ENCODE measurements around the gene USP12.

USP12 gene

DNA sequence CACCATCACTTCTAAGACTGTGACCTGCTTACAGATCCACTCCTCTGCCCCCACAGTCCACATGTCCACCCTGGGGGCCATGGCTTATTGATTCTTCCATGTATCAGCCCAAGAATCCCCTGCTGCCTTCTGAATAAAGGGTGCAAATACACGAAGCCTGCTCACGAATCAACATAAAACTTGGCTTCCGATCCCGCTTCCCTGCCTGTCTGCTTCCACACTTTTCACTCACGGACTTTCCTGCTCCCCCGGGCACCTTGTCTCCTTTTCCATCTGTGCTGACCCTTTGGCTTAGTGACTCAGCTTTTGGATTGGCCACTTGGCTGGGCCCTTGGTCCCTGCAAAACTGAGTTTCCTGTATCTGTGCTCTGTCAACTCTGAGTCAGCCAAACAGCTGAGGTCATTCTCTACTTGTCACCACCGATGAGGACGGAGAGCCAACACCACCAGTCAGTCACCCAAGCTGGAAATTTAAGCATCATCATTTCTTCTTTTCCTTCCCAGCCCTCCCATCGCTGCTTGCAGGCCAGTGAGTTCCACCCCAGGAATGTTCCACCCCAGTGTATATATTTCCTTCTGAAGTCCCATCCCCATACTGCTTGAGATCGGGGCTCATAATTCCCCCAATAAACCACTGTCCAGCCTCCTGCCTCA, 11.4 kb upstream of the USP12 start:
- peak; percentile 80 for DNase-seq

DNA sequence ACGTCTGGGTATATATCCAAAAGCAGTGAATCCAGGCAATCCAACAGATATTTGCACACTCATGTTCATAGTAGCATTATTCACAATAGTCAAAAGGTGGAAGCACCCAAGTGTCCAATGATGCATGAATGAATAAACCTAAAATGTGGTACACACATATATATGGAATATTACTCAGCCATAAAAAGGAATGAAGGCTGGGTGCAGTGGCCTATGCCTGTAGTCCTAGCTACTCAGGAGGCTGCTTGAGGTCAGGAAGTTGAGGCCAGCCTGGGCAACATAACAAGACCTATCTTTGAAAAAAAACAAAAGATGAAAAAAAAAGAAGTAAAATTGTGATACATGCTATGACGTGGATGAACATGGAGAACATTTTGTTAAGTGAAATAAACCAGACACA, 10.4 kb upstream of the USP12 start:
- no peak for DNase-seq

DNA sequence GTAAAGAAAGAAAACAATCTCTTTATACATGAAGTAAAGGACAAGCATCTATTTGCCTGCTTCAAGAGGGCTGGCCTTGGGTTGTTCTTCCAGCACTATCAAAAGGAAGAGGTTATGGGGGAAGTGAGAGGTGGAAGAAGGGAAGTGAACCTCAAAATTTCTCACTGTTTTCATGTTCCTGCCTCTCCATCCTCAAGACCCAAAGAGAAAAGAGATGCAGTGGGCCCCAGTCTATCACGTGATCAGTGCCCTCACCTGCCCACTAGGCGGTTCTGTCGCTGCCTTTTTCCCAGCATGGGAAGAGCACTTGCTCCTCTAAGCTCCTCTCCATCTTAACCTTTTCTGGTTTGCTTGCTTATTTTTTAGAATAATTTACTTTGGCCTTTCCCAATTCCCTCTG, 6.2 kb upstream of the USP12 start:
- DNase-seq, result no peak

DNA sequence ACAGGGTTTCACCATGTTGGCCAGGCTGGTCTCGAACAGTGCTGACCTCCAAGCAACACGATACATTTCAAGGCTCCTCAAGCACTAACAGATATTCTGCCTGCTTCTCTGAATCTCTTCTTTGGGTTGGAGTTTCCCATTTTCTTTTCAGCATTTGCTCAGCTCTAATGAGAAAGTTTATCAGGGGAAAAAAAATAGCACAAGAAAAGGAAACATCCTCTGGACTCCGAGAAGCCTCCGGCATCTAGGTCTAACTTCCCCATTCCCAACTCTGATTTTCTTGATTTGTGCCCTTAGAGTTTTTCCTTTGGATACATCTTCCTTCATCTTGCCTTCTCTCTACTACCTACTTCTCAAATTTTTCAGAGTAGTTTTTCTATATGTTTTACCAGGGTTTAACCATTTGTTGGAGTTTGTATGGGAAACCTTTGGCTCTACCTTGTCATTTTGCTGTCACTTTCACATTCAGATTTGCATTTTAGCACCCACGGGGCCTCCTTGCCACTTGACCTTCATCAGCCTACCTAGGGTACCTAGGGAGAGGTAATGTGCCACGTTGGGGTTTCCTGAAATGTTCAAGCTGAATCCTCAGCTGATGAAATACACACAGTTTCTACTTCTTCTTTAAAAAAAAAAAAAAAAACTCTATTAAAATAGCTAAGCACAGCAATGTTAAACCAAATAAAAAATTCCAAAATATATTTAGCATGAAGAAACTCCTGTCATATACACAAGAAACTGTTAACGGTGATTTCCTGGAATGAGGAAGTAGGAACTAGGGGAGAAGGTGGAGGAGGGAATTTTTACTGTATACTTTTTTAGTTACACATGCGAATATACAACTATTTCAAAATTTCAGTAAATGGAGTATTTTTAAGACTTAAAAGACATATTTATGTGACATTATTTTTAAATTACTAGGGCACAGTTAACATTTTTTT, 5.1 kb upstream of the USP12 start:
- DNase-seq, result no peak

DNA sequence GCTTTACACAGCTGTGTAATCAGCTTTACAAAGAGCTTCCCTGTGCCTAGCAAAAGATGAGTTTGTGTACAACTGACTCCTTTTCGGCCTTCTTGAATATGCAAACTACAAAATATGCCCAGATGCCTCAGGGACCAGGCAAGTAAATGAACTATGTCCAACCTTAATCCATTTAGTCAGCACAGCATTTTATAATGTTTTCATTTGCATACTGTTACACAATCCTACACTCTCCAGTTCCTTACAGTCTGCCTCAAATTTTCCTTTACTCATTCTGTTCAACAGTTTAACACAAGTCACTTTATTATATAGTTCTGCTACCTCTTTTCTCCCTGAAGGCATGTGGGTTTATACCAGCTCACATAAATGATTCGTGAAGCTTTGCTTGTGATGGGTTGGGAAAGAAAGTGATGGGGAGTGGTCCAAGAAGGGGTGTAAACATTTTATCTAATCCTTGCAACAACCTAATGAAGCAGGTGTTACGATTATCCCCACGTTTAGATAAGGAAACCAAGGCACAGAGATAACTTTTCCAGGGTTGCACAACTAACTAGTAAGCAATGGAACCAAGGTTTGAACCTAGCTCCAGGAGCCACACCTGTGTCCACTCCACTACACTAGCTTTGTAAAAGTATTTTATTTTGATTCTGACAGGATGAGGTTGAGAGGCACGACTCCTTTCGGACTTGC, 3.3 kb upstream of the USP12 start:
- DNase-seq, result peak; percentile 74

DNA sequence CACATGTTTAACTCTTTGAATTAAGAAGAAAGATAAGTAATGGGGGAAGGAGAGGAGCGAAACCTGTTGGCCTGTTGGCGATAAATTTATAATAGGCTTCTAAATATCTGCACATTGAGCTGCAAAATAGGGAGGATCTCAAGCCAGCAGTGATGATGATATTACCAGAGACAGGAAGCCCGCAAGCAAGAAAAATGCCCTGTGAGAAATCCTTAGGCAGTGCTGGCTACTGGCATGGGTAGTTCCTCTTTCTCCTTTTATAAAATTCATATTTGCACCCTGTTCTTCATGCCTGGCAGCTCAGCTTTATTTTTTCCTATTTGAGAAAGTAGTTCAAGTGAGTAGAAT, 858 bp upstream of the USP12 start:
- DNase-seq, result peak; percentile 13

DNA sequence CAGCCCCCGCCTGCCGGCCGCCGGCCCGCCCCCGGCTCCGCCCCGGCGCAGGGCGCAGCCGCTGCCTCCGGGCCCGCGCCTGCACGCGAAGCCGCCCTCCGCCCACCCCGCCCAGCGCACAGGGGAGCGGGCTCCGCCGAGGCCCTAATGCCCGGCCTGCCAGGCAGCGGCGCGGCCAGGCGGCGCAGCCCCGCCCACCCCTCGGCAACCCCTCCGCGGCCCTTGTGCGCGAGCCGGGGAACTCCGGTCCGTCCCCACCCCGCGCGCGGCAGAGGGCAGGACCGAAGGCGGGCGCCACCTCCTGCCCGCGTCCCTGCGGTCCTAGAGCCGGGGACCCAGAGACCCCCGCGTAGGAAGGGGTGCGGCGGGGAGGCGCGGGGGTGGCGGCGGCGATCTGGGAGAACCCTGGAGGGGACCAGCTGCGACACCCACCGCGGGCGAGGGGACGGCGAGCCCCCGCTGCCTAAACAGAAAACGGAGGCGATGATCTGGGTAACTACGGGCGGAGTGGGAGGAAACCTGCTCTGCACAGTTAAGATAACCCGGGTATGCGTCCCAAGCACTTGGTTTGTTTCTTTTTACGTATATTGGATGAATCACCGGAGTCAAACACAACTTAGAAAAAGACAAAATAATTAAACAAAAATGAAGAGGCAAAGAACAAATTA, 350 bp upstream of the USP12 start:
- peak; percentile 72 for DNase-seq

DNA sequence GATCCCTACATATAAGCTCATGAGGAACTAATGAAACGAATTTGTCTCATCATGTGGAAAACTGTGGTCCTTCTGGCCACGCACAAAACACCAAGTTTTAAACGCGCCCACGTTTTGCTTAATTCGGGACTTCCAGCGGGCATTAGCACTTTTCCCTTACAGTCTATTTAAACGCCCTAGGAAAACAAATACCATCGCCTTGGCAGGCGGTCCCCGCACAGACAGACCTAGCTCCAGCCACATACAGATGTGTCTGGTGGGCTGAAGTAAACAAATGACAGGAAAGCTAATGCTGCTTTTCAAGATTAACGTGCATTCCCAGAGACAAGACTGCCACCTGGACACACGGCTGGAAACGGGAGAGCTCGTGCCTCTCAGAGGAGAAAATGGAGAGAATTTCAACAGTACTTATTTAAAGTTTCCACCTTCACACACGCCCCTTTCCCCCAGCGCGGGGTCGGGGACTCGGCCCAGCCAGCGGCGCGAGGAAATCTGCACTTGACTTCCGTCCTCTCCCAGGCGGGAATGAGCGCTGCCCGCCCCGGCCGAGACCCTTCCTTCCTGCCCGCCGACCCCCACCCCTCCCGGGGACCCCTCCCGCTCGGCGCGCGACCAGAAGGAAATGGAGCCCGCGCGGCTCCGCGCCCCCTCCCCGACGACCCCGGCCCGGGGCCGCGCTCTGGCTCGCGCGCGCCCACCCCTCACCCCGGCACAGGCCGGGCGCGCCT, 931 bp downstream of the USP12 start:
- DNase-seq, result no peak

DNA sequence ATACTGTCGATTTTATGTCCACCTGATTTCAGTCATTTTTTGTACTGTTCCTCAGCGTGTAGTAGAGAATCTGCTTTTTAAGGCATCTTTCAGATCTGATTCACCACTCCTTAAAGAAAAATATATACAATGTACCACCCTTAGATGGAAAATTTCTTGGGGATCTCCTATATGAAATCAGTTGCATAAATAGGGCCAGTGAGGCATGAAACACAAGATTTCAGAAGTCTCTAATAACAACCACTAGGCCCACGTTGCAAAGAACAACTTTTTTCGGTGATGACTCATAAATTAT, 1.4 kb downstream of the USP12 start:
- DNase-seq, result peak; percentile 21

DNA sequence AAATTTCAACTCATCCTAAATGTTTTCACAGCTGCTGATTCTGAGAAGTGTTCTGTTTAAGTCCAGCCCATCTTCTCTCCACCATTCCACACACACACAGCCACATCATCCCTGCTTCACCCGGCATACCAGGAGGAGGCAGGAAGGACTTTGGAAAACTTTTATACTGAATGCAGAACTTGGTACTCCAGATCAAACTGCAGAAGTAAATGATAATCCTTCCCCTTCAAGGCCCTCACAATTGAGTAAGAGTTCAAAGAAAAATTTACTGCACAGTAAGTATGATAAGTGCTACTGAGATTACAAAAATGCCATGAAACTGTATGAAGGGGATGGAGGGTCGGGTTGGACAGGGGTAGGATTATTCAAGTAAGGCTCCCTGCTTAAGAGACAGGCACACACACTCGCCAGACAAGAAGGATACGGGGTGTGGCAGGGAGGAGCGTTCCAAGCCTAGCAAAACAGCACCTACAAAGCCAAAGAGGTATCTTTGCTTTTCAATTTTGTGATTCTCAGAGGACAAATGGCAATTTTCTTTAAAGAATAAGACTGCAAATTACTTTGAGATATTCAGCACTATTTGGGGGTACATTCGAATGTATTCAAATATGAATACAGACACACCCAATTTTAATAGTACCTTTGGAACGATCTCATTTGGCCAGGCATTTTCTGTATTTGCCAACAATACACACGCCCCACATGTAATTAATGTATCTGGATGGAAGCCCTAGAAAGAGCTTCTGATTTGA, 2.5 kb downstream of the USP12 start:
- DNase-seq, result no peak

DNA sequence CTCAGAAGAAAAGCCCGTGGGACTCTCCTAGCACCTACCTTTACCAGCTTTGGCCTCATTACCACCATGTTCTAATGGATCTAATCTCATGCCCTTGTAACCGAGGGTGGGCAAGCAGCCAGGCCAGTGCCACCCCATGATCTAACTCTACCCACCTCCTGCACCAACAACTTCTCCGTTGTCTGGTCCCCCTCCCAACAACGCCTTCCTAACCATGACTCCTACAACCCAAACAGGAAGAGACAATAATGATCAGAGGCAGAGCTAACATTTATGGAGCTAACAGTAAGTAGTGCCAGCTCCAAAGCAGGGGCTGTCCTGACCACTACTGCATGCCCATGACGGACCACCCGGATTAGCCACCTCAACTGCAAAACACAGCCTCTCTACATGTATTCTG, 3.5 kb downstream of the USP12 start:
- no peak for DNase-seq

DNA sequence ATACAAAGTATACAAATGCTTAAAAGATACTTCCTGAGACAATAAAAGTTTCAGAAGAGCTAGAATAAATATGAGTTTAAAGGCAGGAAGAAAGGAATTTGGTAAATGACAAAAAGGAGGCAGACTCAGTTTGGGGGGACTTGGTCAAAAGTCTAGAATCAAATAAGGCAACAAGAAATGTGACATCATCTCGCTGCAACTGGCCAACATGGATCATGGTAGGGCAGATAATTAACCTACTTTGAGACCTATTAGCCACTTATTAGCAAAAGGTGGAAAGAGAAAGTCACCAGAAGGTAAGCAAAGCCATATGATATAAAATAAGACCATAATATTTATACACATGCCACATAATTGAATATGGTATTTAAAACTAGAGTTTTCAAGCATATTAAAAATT, 5.3 kb downstream of the USP12 start:
- DNase-seq, result no peak

DNA sequence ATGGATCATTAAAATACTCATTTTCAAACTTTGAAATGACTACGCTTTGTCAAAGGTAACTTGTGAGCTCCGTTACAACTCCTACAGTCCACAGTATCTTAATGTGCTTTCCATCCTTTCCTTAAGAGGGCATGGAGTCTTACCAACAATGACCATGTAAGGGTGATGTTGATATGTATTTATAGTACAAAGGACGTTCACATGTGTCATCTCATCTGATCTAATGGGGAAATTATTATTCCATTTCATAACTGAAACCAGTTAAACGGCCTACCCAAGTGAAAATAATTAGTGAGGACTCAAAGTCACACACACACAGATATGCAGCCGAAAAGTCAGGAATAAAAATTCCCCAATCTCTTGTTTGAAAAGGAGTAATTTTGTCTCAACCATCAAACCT, 9.6 kb downstream of the USP12 start:
- no peak for DNase-seq

DNA sequence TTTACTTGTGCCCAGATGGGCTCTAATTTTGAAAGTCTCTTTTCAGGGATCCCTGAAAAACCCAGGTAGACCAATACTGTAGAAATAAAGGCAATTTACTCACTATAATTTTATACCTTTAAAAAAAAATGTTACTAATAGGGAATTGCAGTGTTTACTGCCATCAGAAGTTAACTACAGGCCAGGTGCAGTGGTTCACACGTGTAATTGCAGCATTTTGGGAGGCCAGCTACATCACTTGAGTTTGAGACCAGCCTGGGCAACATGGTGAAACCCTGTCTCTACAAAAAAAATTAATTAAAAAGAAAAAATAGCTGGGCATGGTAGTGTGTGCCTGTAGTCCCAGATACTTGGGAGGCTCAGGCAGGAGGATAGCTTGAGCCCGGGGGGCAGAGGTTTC, 10.2 kb downstream of the USP12 start:
- DNase-seq, result no peak

DNA sequence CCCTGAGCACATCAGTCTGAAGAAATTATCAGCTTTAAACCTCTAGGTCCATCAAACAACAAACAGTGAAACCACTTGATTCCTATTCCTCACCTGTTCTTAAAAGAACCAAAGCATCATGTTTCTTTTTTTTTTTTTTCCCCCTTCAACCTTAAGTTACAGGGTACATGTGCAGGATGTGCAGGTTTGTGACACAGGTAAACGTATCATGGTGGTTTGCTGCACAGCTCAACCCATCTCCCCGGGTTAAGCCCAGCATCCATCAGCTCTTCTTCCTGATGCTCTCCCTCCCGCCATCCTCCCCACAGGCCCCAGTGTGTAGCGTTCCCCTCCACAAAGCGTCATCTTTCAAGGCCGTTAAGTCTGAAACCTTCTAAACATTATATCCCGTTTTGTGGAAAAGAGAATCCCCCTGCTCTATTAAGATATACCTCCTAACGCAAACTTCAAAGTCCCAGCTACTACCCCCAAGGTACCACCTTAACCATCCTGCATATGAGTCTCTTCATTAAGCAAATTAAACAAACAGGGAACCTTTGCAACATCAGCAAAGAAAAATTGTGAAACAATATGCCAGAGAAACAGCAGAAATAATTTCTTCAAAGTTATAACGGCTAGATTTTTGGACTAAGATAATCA, 10.8 kb downstream of the USP12 start:
- DNase-seq, result no peak

DNA sequence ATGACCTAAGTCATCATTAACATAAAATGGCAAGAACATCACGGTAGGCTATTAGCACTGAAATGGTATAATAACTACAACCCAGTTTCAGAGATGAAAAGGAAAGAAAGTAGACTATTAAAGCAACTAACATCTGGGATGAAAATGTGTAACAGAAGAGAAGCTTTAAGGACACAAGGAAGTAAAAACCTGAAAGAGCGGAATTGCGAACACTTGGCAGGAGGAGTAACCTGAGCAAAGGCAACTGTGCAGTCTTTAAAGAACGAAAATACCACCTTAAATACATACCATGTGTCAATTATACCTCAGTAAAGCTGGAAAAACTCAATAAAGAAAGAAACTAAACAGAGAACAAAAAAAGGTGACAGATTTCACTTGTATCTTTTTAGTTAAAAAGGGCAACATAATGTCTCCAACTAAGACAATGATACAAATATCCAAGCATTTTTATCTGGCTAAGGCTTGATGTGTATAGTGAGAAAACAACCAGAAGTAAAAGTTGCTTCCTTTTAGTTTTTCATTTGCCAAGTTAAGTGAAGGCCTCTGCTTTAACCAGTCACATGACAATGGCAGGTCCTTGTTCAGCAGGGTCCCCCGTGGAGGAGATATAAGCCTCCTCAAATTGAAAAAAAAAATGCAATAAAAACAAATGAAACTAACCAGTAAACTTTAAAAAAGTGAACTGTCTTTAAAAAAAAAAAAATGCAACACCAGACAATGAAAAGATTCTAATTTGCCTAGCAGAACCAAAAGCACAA, 11.6 kb downstream of the USP12 start:
- DNase-seq, result no peak

DNA sequence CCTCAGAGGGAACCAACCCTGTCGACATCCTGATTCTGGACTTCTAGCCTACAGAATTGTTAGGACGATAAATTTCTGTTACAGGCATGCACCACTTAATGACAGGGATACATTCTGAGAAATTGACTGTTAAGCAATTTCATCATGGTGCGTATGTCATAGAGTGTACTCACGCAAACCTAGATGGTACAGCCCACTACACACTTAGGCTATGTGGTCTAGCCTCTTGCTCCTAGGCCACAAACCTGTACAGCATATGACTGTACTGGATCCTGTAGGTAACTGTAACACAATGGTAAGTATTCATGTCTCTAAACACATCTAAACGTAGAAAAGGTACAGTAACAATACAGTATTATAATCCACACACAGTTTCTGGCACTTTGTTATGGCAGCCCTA, 13.3 kb downstream of the USP12 start:
- no peak for DNase-seq

DNA sequence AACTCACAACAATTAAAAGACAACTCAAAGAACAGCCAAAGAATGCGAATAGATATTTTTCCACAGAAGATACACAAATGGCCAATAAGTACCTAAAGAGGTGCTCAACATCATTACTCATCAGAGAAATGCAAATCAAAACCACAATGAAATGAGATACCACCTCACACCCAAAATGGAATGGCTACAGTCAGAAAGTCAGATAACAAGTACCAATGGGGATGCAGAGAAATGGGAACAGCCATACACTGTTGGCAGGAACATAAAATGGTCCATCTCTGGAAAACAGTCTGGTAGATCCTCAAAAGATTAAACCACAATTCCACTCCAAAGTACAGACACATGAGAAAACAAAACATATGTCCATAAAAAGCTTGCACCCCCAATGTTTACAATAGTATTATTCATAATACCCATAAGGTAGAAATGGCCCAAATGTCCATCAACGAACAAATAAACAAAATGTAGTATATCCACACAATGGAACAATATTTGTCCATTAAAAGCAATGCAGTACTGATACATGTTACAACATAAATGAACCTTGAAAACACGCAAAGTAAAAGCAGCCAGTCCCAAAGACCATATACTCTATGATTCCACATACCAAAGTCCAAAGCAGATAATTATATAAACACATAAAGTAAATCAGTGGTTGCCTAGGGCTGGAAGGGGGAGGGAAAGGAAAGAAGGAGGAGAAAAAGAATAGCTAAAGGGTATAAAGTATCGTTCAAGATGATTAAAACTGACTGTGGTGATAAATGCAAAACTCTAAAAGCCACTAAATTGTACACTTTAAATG, 19.6 kb downstream of the USP12 start:
- DNase-seq, result no peak

DNA sequence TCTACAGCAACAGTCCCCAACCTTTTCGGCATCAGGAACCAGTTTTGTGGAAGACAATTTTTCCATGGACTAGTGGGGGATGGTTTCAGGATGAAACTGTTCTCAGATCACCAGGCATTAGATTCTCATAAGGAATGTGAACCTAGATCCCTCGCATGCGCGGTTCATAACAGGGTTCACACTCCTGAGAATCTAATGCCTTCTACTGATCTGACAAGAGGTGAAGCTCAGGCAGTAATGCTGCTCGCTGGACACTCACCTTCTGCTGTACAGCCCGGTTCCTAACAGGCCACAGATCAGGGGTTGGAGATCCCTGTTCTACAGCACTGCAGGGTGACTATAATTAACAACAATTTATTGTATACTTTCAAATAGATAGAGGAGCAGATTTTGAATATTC, 21.9 kb downstream of the USP12 start:
- DNase-seq, result no peak

DNA sequence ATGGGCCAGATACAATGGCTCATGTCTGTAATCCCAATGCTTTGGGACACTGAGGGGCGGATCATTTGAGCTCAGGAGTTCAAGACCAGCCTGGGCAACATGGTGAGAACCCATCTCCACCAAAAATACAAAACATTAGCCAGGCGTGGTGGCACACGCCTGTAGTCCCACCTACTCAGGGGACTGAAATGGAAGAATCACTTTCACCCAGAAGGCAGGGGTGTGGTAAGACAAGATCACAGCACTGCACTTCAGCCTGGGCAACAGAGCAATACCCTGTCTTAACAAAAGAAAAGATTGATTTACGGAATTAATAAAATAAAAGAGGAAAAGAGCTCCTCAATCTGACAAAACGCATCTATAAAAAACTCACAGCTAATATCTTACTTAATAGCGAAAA, 22.7 kb downstream of the USP12 start:
- DNase-seq, result no peak
